ENCODE results near the gene MNAT1. TPM values are rescaled to one million over a fixed set of nuclear protein-coding genes. Genes with fewer than 3 reads are reported as not detected.

The MNAT1 gene
- total RNA-seq, 1 donor from 2014 or later: 103 TPM

GRCh38 chr14:60968099-60968498 is 233.5 kb downstream of the MNAT1 start:
- no peaks in the 10 kb centered on the region for H3K4me1 ChIP-seq (ENCODE audit: control insufficient read depth in 3 of 3, insufficient read depth in 3 of 3, low read length in 3 of 3)
- H3K4me3 ChIP-seq (ENCODE audit: low read length in 3 of 3): no peak overlapping the region
- H3K9ac ChIP-seq (ENCODE audit: low read depth in 1 of 3, low read length in 3 of 3): no peak overlapping the region
- no peaks in the 10 kb centered on the region for H3K27me3 ChIP-seq (ENCODE audit: control insufficient read depth in 3 of 3, insufficient read depth in 3 of 3, low read length in 3 of 3)
- no peaks in the 10 kb centered on the region for H3K36me3 ChIP-seq (ENCODE audit: control insufficient read depth in 3 of 3, insufficient read depth in 3 of 3, low read length in 3 of 3)
- H3K27ac ChIP-seq (ENCODE audit: low read depth, low read length): no peak overlapping the region
- no peaks in the 10 kb centered on the region for H3K9me3 ChIP-seq (ENCODE audit: control insufficient read depth in 3 of 3, low read length in 3 of 3)

GRCh38 chr14:60968671-60969070 is 234.1 kb downstream of the MNAT1 start:
- Histone ChIP-seq H3K4me1 (ENCODE audit: control insufficient read depth in 3 of 3, insufficient read depth in 3 of 3, low read length in 3 of 3) (no peaks in the 10 kb centered on the region), H3K9ac (ENCODE audit: low read depth in 1 of 3, low read length in 3 of 3) (no peak overlapping the region), H3K27me3 (ENCODE audit: control insufficient read depth in 3 of 3, insufficient read depth in 3 of 3, low read length in 3 of 3) (no peaks in the 10 kb centered on the region), H3K9me3 (ENCODE audit: control insufficient read depth in 3 of 3, low read length in 3 of 3) (no peaks in the 10 kb centered on the region), H3K4me3 (ENCODE audit: low read length in 3 of 3) (no peak overlapping the region), H3K27ac (ENCODE audit: low read depth, low read length) (no peak overlapping the region), H3K36me3 (ENCODE audit: control insufficient read depth in 3 of 3, insufficient read depth in 3 of 3, low read length in 3 of 3) (peaks cover 0 to 2% (median 0%) of the 10 kb centered on the region in 3 donors)

- no peaks in the 10 kb centered on the region for H3K27me3 ChIP-seq (ENCODE audit: control insufficient read depth in 3 of 3, insufficient read depth in 3 of 3, low read length in 3 of 3)
- no peaks in the 10 kb centered on the region for H3K9me3 ChIP-seq (ENCODE audit: control insufficient read depth in 3 of 3, low read length in 3 of 3)
- no peak overlapping the region for H3K27ac ChIP-seq (ENCODE audit: low read depth, low read length)
- no peak overlapping the region for H3K9ac ChIP-seq (ENCODE audit: low read depth in 1 of 3, low read length in 3 of 3)
- H3K4me3 ChIP-seq (ENCODE audit: low read length in 3 of 3): no peak overlapping the region
- H3K36me3 ChIP-seq (ENCODE audit: control insufficient read depth in 3 of 3, insufficient read depth in 3 of 3, low read length in 3 of 3): peaks cover 0 to 5% (median 4%) of the 10 kb centered on the region in 3 donors
- H3K4me1 ChIP-seq (ENCODE audit: control insufficient read depth in 3 of 3, insufficient read depth in 3 of 3, low read length in 3 of 3): peaks cover 0 to 2% (median 0%) of the 10 kb centered on the region in 3 donors
Observed at GRCh38 chr14:60970146-60970545, 235.6 kb downstream of the MNAT1 start.

- H3K9ac ChIP-seq (ENCODE audit: low read depth in 1 of 3, low read length in 3 of 3): no peak overlapping the region
- no peaks in the 10 kb centered on the region for H3K27me3 ChIP-seq (ENCODE audit: control insufficient read depth in 3 of 3, insufficient read depth in 3 of 3, low read length in 3 of 3)
- no peak overlapping the region for H3K4me3 ChIP-seq (ENCODE audit: low read length in 3 of 3)
- peaks cover 0 to 12% (median 9%) of the 10 kb centered on the region in 3 donors for H3K36me3 ChIP-seq (ENCODE audit: control insufficient read depth in 3 of 3, insufficient read depth in 3 of 3, low read length in 3 of 3)
- H3K4me1 ChIP-seq (ENCODE audit: control insufficient read depth in 3 of 3, insufficient read depth in 3 of 3, low read length in 3 of 3): peaks cover 0 to 9% (median 0%) of the 10 kb centered on the region in 3 donors
- H3K9me3 ChIP-seq (ENCODE audit: control insufficient read depth in 3 of 3, low read length in 3 of 3): no peaks in the 10 kb centered on the region
- H3K27ac ChIP-seq (ENCODE audit: low read depth, low read length): no peak overlapping the region
Observed at GRCh38 chr14:60971271-60971670, 236.7 kb downstream of the MNAT1 start.

- Histone ChIP-seq H3K27ac (ENCODE audit: low read depth, low read length) (no peak overlapping the region), H3K36me3 (ENCODE audit: control insufficient read depth in 3 of 3, insufficient read depth in 3 of 3, low read length in 3 of 3) (peaks cover 0 to 12% (median 9%) of the 10 kb centered on the region in 3 donors), H3K27me3 (ENCODE audit: control insufficient read depth in 3 of 3, insufficient read depth in 3 of 3, low read length in 3 of 3) (no peaks in the 10 kb centered on the region), H3K9ac (ENCODE audit: low read depth in 1 of 3, low read length in 3 of 3) (no peak overlapping the region), H3K4me1 (ENCODE audit: control insufficient read depth in 3 of 3, insufficient read depth in 3 of 3, low read length in 3 of 3) (peaks cover 0 to 11% (median 0%) of the 10 kb centered on the region in 3 donors), H3K4me3 (ENCODE audit: low read length in 3 of 3) (no peak overlapping the region), H3K9me3 (ENCODE audit: control insufficient read depth in 3 of 3, low read length in 3 of 3) (no peaks in the 10 kb centered on the region)
Observed at GRCh38 chr14:60972295-60972694, 237.7 kb downstream of the MNAT1 start.

GRCh38 chr14:60973070-60973469 is 238.5 kb downstream of the MNAT1 start:
- Histone ChIP-seq H3K27ac (ENCODE audit: low read depth, low read length) (no peak overlapping the region), H3K27me3 (ENCODE audit: control insufficient read depth in 3 of 3, insufficient read depth in 3 of 3, low read length in 3 of 3) (no peaks in the 10 kb centered on the region)

DNA sequence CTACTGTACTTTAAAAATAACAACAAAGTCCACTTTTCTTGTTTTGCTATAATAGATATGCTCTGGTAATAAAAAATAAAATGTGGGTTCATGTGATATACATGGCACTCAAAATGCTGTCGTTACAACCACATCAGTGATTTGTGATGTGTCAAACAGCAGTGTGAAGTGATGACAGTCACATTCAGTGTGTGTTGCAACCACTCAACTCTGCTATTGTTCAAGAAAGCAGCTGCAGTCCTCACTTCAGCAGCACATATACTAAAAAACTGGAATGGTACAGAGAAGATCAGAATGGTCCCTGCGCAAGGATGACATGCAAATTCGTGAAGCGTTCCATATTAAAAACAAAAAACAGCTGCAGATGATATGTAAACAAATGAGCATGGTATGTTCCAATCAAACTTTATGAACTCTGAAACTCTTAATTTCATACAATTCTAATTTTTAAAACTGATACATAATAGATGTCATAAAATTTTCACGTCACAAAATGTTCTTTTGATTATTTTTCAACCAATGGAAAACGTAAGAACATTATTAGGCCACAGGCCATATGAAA is 239.6 kb downstream of the MNAT1 start:
- Histone ChIP-seq H3K36me3 (ENCODE audit: control insufficient read depth in 3 of 3, insufficient read depth in 3 of 3, low read length in 3 of 3) (peaks cover 0 to 12% (median 12%) of the 10 kb centered on the region in 3 donors), H3K9me3 (ENCODE audit: control insufficient read depth in 3 of 3, low read length in 3 of 3) (no peaks in the 10 kb centered on the region), H3K4me1 (ENCODE audit: control insufficient read depth in 3 of 3, insufficient read depth in 3 of 3, low read length in 3 of 3) (peaks cover 0 to 18% (median 11%) of the 10 kb centered on the region in 3 donors), H3K4me3 (ENCODE audit: low read length in 3 of 3) (no peak overlapping the region), H3K27ac (ENCODE audit: low read depth, low read length) (no peak overlapping the region), H3K9ac (ENCODE audit: low read depth in 1 of 3, low read length in 3 of 3) (no peak overlapping the region), H3K27me3 (ENCODE audit: control insufficient read depth in 3 of 3, insufficient read depth in 3 of 3, low read length in 3 of 3) (no peaks in the 10 kb centered on the region)

More at GRCh38 chr14:60973070-60973469, 238.5 kb downstream of the MNAT1 start:
- peaks cover 0 to 11% (median 5%) of the 10 kb centered on the region in 3 donors for H3K4me1 ChIP-seq (ENCODE audit: control insufficient read depth in 3 of 3, insufficient read depth in 3 of 3, low read length in 3 of 3)
- H3K9me3 ChIP-seq (ENCODE audit: control insufficient read depth in 3 of 3, low read length in 3 of 3): no peaks in the 10 kb centered on the region
- H3K9ac ChIP-seq (ENCODE audit: low read depth in 1 of 3, low read length in 3 of 3): no peak overlapping the region
- peaks cover 0 to 12% (median 9%) of the 10 kb centered on the region in 3 donors for H3K36me3 ChIP-seq (ENCODE audit: control insufficient read depth in 3 of 3, insufficient read depth in 3 of 3, low read length in 3 of 3)
- H3K4me3 ChIP-seq (ENCODE audit: low read length in 3 of 3): no peak overlapping the region

- Histone ChIP-seq H3K36me3 (ENCODE audit: control insufficient read depth in 3 of 3, insufficient read depth in 3 of 3, low read length in 3 of 3) (peaks cover 0 to 15% (median 12%) of the 10 kb centered on the region in 3 donors), H3K27me3 (ENCODE audit: control insufficient read depth in 3 of 3, insufficient read depth in 3 of 3, low read length in 3 of 3) (no peaks in the 10 kb centered on the region), H3K9me3 (ENCODE audit: control insufficient read depth in 3 of 3, low read length in 3 of 3) (no peaks in the 10 kb centered on the region), H3K4me1 (ENCODE audit: control insufficient read depth in 3 of 3, insufficient read depth in 3 of 3, low read length in 3 of 3) (peaks cover 11 to 30% (median 17%) of the 10 kb centered on the region in 3 donors), H3K4me3 (ENCODE audit: low read length in 3 of 3) (no peak overlapping the region), H3K9ac (ENCODE audit: low read depth in 1 of 3, low read length in 3 of 3) (no peak overlapping the region), H3K27ac (ENCODE audit: low read depth, low read length) (no peak overlapping the region)
Observed at GRCh38 chr14:60975551-60975950, 241.0 kb downstream of the MNAT1 start.

- peaks cover 0 to 15% (median 12%) of the 10 kb centered on the region in 3 donors for H3K36me3 ChIP-seq (ENCODE audit: control insufficient read depth in 3 of 3, insufficient read depth in 3 of 3, low read length in 3 of 3)
- H3K4me3 ChIP-seq (ENCODE audit: low read length in 3 of 3): no peak overlapping the region
Observed at GRCh38 chr14:60977847-60978246, 243.3 kb downstream of the MNAT1 start.

DNA sequence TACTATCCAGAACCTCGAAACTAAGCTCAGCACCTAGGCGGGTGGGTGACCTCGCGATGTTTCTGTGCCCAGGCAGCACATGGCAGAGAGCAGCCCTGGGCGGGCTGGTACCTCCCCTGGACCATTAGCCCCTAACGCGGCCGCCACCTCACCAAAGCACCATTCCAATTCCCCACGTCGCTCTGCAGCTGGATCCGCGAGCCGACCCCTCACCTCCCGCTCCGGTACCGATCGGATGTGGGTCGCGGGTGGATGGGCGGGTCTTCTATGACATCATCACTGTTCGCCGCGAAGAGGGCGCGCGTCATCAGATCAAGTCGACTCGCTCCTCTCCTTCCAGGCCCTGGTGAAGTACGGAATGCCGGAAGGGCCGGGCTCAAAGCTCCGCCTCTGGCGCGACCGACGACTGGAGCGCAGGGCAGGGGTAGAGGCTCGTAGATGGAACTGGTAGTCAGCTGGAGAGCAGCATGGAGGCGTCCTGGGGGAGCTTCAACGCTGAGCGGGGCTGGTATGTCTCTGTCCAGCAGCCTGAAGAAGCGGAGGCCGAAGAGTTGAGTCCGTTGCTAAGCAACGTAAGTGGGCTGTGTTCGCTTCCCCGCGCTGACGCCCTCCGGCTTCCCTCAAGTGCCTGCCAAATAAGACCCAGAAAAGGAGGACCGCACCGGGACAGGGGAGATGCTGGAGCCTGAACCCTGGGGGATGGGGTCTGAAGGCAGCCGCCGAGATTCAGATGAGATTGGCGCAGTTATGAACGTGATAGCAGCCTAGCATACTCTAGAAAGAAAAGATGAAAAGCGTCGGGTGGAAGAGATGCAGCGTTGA is 246.5 kb downstream of the MNAT1 start, which contains the start of the genes SLC38A6 and TRMT5:
SLC38A6 (plus strand) TSS at position 435 of the 822 bp plus-strand sequence; CDS start at position 468, 33 bp downstream.
TRMT5 (minus strand) TSS at position 269 of the 822 bp plus-strand sequence; CDS start at position 163, 106 bp downstream.
- Histone ChIP-seq H3K27ac (ENCODE audit: low read depth, low read length) (peak within 1 kb of the TSS; percentile 83), H3K9ac (ENCODE audit: low read depth in 1 of 3, low read length in 3 of 3) (peak within 1 kb of the TSS; percentile 86 to 90 (median 87)), H3K36me3 (ENCODE audit: control insufficient read depth in 3 of 3, insufficient read depth in 3 of 3, low read length in 3 of 3) (peaks cover 6 to 18% (median 8%) of the 10 kb centered on the region in 3 donors), H3K4me3 (ENCODE audit: low read length in 3 of 3) (peak within 1 kb of the TSS; percentile 88 to 96 (median 95)), H3K9me3 (ENCODE audit: control insufficient read depth in 3 of 3, low read length in 3 of 3) (no peaks in the 10 kb centered on the region), H3K27me3 (ENCODE audit: control insufficient read depth in 3 of 3, insufficient read depth in 3 of 3, low read length in 3 of 3) (no peaks in the 10 kb centered on the region), H3K4me1 (ENCODE audit: control insufficient read depth in 3 of 3, insufficient read depth in 3 of 3, low read length in 3 of 3) (peaks cover 23 to 36% (median 25%) of the 10 kb centered on the region in 3 donors)

More at GRCh38 chr14:60977847-60978246, 243.3 kb downstream of the MNAT1 start:
- Histone ChIP-seq H3K4me1 (ENCODE audit: control insufficient read depth in 3 of 3, insufficient read depth in 3 of 3, low read length in 3 of 3) (peaks cover 22 to 41% (median 23%) of the 10 kb centered on the region in 3 donors), H3K27me3 (ENCODE audit: control insufficient read depth in 3 of 3, insufficient read depth in 3 of 3, low read length in 3 of 3) (no peaks in the 10 kb centered on the region), H3K27ac (ENCODE audit: low read depth, low read length) (no peak overlapping the region), H3K9ac (ENCODE audit: low read depth in 1 of 3, low read length in 3 of 3) (no peak overlapping the region), H3K9me3 (ENCODE audit: control insufficient read depth in 3 of 3, low read length in 3 of 3) (no peaks in the 10 kb centered on the region)
